ENCODE measurements around the gene PLCD3.

GRCh38 chr17:45164734-45165269 lies 32.5 kb upstream of the PLCD3 start:
- TF ChIP-seq CTCF (IDR thresholded peaks at IDR 0.05) (no peak), POLR2A (IDR thresholded peaks at IDR 0.05) (no peak), EP300 (IDR thresholded peaks at IDR 0.05) (no peak)
